Measurements from ENCODE around the gene WDR90.
A peak's percentile ranks its signal among the peaks of the same experiment; 100 is the strongest.

Gene WDR90

GRCh38 chr16:626787-627453 is 22.2 kb upstream of the WDR90 start:
- peak; percentile 98 for DNase-seq (ENCODE audit: low spot score)

GRCh38 chr16:627454-628239 is 21.5 kb upstream of the WDR90 start:
- DNase-seq (ENCODE audit: low spot score), result no peak

- no peak for DNase-seq (ENCODE audit: low spot score)
Observed at GRCh38 chr16:628321-629061, 20.7 kb upstream of the WDR90 start.

GRCh38 chr16:629185-629832 is 19.9 kb upstream of the WDR90 start:
- no peak for DNase-seq (ENCODE audit: low spot score)

- DNase-seq (ENCODE audit: low spot score), result no peak
Observed at GRCh38 chr16:629833-630248, 19.3 kb upstream of the WDR90 start.

- no peak for DNase-seq (ENCODE audit: low spot score)
Observed at GRCh38 chr16:630249-630814, 18.8 kb upstream of the WDR90 start.

- DNase-seq (ENCODE audit: low spot score), result no peak
Observed at GRCh38 chr16:630815-631405, 18.3 kb upstream of the WDR90 start, which contains the start of gene WFIKKN1. WFIKKN1 (plus strand) TSS chr16:630985; CDS start chr16:631254, 269 bp downstream.

- DNase-seq (ENCODE audit: low spot score), result no peak
Observed at GRCh38 chr16:631808-632358, 17.3 kb upstream of the WDR90 start.

- no peak for DNase-seq (ENCODE audit: low spot score)
Observed at GRCh38 chr16:632486-633335, 16.5 kb upstream of the WDR90 start.

- no peak for DNase-seq (ENCODE audit: low spot score)
Observed at GRCh38 chr16:633336-634050, 15.7 kb upstream of the WDR90 start.

- no peak for DNase-seq (ENCODE audit: low spot score)
Observed at GRCh38 chr16:634051-634670, 15.0 kb upstream of the WDR90 start.

GRCh38 chr16:634996-635395 is 14.2 kb upstream of the WDR90 start:
- no peak for DNase-seq (ENCODE audit: low spot score)

- no peak for DNase-seq (ENCODE audit: low spot score)
Observed at GRCh38 chr16:635573-636205, 13.5 kb upstream of the WDR90 start.

GRCh38 chr16:636206-637080 is 12.7 kb upstream of the WDR90 start, which contains the start of gene METTL26:
METTL26 (minus strand) TSS chr16:636305; CDS start chr16:636290, 15 bp downstream.
- peak; percentile 93 for DNase-seq (ENCODE audit: low spot score)

- peak; percentile 100 for DNase-seq (ENCODE audit: low spot score)
Observed at GRCh38 chr16:637081-638018, 11.8 kb upstream of the WDR90 start.

- no peak for DNase-seq (ENCODE audit: low spot score)
Observed at GRCh38 chr16:638034-638543, 11.1 kb upstream of the WDR90 start.
